WTC11 (cell line): Measurements from ENCODE around the gene TMEM60. TPM values are rescaled to one million over a fixed set of nuclear protein-coding genes. Genes with fewer than 3 reads are reported as not detected.
"Not testable (repeated sequence)": the region's sequence is repeated elsewhere in the genome, so short reads cannot be mapped to it uniquely, and the experiment has no call there.

Experiments used
- ATAC-seq: fragments of 200-7000 bp; cut with Tn5 transposase; 2 replicates; pipeline ENCODE4 v1.10.0; 2021; ENCODE audit warnings: mild to moderate bottlenecking, moderate library complexity
- CTCF ChIA-PET: fragments of 300-600 bp; sonication (Branson Sonifier 250); formaldehyde crosslinking; loops from one replicate; lab custom pipeline; 2021; ENCODE audit warnings: antibody characterized with exemption; lab: Charles Lee
- POLR2A ChIA-PET: fragments of 350-600 bp; sonication (Branson Sonifier 250); formaldehyde crosslinking; loops from one replicate; lab custom pipeline; 2021; ENCODE audit warnings: antibody characterized with exemption; lab: Charles Lee
- DNase-seq: peaks from one replicate; pipeline ENCODE4 v3.0.0; 2021; ENCODE audit warnings: low spot score
- H3K27ac Mint-ChIP-seq: 2 replicates; pipeline ENCODE4 v1.8.0; 2021; ENCODE audit warnings: mixed read lengths
- H3K27me3 Mint-ChIP-seq: 2 replicates; pipeline ENCODE4 v1.8.0; 2021; ENCODE audit warnings: low read depth, mild to moderate bottlenecking, moderate library complexity, mixed read lengths
- H3K36me3 Mint-ChIP-seq: 2 replicates; pipeline ENCODE4 v1.8.0; 2021; ENCODE audit warnings: mixed read lengths
- H3K4me1 Mint-ChIP-seq: 2 replicates; pipeline ENCODE4 v1.8.0; 2022; ENCODE audit warnings: mixed read lengths
- H3K4me3 Mint-ChIP-seq: 2 replicates; pipeline ENCODE4 v1.8.0; 2021; ENCODE audit warnings: mild to moderate bottlenecking, moderate library complexity, mixed read lengths
- H3K9me3 Mint-ChIP-seq: 2 replicates; pipeline ENCODE4 v1.8.0; 2021; ENCODE audit warnings: mixed read lengths
- CBFB ChIP-seq: sonication (generic); formaldehyde crosslinking; IDR thresholded peaks from 2 replicates; pipeline ENCODE4 v1.8.1; 2022; ENCODE audit warnings: mild to moderate bottlenecking, low read depth, missing genetic modification reagents
- EMX1 ChIP-seq: fragments of 250-450 bp; sonication (Bioruptor Pico); IDR thresholded peaks from 2 replicates; pipeline ENCODE4 v1.8.0; 2021; ENCODE audit warnings: mild to moderate bottlenecking
- ETV6 ChIP-seq: sonication (generic); formaldehyde crosslinking; IDR thresholded peaks from 2 replicates; pipeline ENCODE4 v1.8.1; 2022; ENCODE audit warnings: mild to moderate bottlenecking, missing genetic modification reagents
- FOXP1 ChIP-seq: sonication (generic); formaldehyde crosslinking; IDR thresholded peaks from 2 replicates; pipeline ENCODE4 v1.8.0; 2022; ENCODE audit warnings: missing genetic modification reagents, mild to moderate bottlenecking, moderate library complexity, borderline replicate concordance
- HMGXB4 ChIP-seq: sonication (generic); formaldehyde crosslinking; IDR thresholded peaks from 2 replicates; pipeline ENCODE4 v1.8.1; 2023; ENCODE audit warnings: mild to moderate bottlenecking, moderate library complexity, missing genetic modification reagents
- IRF2 ChIP-seq: sonication (generic); formaldehyde crosslinking; IDR thresholded peaks from 2 replicates; pipeline ENCODE4 v1.8.0; 2022; ENCODE audit warnings: low read depth, missing genetic modification reagents, borderline replicate concordance
- MYBL2 ChIP-seq: sonication (generic); formaldehyde crosslinking; IDR thresholded peaks from 2 replicates; pipeline ENCODE4 v1.8.1; 2023; ENCODE audit warnings: mild to moderate bottlenecking, moderate library complexity, missing genetic modification reagents
- TCF7 ChIP-seq: sonication (generic); formaldehyde crosslinking; IDR thresholded peaks from 2 replicates; pipeline ENCODE4 v1.8.0; 2022; ENCODE audit warnings: mild to moderate bottlenecking, low read depth, missing genetic modification reagents, moderate library complexity
- TEAD1 ChIP-seq: sonication (generic); formaldehyde crosslinking; IDR thresholded peaks from 2 replicates; pipeline ENCODE4 v1.8.0; 2022; ENCODE audit warnings: mild to moderate bottlenecking, missing genetic modification reagents
- TP53 ChIP-seq: sonication (generic); formaldehyde crosslinking; IDR thresholded peaks from 2 replicates; pipeline ENCODE4 v1.8.1; 2023; ENCODE audit warnings: mild to moderate bottlenecking, missing genetic modification reagents
- ZNF121 ChIP-seq: sonication (generic); formaldehyde crosslinking; IDR thresholded peaks from 2 replicates; pipeline ENCODE4 v1.8.0; 2023; ENCODE audit warnings: missing genetic modification reagents
- ZNF219 ChIP-seq: sonication (generic); formaldehyde crosslinking; IDR thresholded peaks from 2 replicates; pipeline ENCODE4 v1.8.0; 2023; ENCODE audit warnings: missing genetic modification reagents, mild to moderate bottlenecking, borderline replicate concordance
- ZNF263 ChIP-seq: sonication (generic); formaldehyde crosslinking; IDR thresholded peaks from 2 replicates; pipeline ENCODE4 v1.8.1; 2022; ENCODE audit warnings: low read depth, mild to moderate bottlenecking, moderate library complexity, missing genetic modification reagents
- ZNF396 ChIP-seq: fragments of 250-450 bp; sonication (Bioruptor Pico); IDR thresholded peaks from 2 replicates; pipeline ENCODE4 v1.8.0; 2021; ENCODE audit warnings: mild to moderate bottlenecking, moderate library complexity, borderline replicate concordance
- ZNF423 ChIP-seq: fragments of 250-450 bp; sonication (Bioruptor Pico); IDR thresholded peaks from 2 replicates; pipeline ENCODE4 v2.1.2; 2022; ENCODE audit warnings: mild to moderate bottlenecking, moderate library complexity
- total RNA-seq: library from RNA; stranded (reverse); gene quantifications from 3 replicates; pipeline ENCODE4 v1.2.3, GENCODE V29; 2021
- TF ChIP-seq, protein P1 (sequence below): fragments of 250-450 bp; sonication (Bioruptor Pico); IDR thresholded peaks from 2 replicates; pipeline ENCODE4 v1.8.0; 2021; ENCODE audit warnings: mild to moderate bottlenecking
- TF ChIP-seq, protein P2 (sequence below): fragments of 250-450 bp; sonication (Bioruptor Pico); IDR thresholded peaks from 2 replicates; pipeline ENCODE4 v1.9.0; 2021; ENCODE audit warnings: mild to moderate bottlenecking
- TF ChIP-seq, protein P3 (sequence below): sonication (generic); formaldehyde crosslinking; IDR thresholded peaks from 2 replicates; pipeline ENCODE4 v1.8.1; 2022; ENCODE audit warnings: mild to moderate bottlenecking, moderate library complexity, missing genetic modification reagents
- TF ChIP-seq, protein P4 (sequence below): sonication (generic); formaldehyde crosslinking; IDR thresholded peaks from 2 replicates; pipeline ENCODE4 v1.8.1; 2023; ENCODE audit warnings: mild to moderate bottlenecking, missing genetic modification reagents, moderate library complexity
- TF ChIP-seq, protein P5 (sequence below): sonication (generic); formaldehyde crosslinking; IDR thresholded peaks from 2 replicates; pipeline ENCODE4 v1.8.0; 2023; ENCODE audit warnings: missing genetic modification reagents, mild to moderate bottlenecking, borderline replicate concordance

The TMEM60 gene
- total RNA-seq, 1 experiment from 2014 or later: 21.5 TPM

DNA sequence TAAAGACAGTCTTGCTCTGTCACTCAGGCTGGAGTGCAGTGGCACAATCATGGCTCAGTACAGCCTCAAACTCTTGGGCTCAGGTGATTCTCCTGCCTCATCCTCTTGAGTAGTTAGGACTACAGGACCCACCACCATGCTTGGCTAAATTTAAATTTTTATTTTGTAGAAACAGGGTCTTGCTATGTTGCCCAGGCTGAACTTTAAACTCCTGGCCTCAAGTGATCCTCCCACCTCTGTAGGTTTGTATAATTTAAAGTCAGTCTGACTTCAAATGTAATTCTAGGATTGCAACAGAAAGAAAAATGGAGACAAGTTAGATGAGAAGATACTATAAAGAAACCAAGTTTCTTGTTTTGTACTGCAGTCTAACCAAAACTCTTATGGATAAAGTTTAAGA, 11.5 kb downstream of the TMEM60 start (continued):
- TF ChIP-seq TEAD1 (no peak), ZNF263 (CRISPR knock-in tag) (no peak)

- Mint-ChIP-seq H3K36me3 (peaks cover 2% of the 10 kb centered on the region; the same call in 1 of the 2 replicates), H3K4me3 (no peak overlapping the region), H3K27me3 (no peaks in the 10 kb centered on the region), H3K27ac (no peak overlapping the region), H3K9me3 (no peaks in the 10 kb centered on the region), H3K4me1 (peaks cover 2% of the 10 kb centered on the region)
- ATAC-seq (no peak), DNase-seq (no peak)
- CTCF ChIA-PET: no interaction called here
- no peak for TF ChIP-seq MYBL2 (CRISPR knock-in tag)
- no peak for TF ChIP-seq FOXP1 (CRISPR knock-in tag)
- POLR2A ChIA-PET: no interaction called here
Observed at GRCh38 chr7:77786018-77786417, 12.2 kb downstream of the TMEM60 start.

GRCh38 chr7:77784426-77784825, 13.8 kb downstream of the TMEM60 start:
- H3K27me3 Mint-ChIP-seq, H3K4me3 Mint-ChIP-seq, DNase-seq, H3K4me1 Mint-ChIP-seq, CTCF ChIA-PET, ATAC-seq, H3K9me3 Mint-ChIP-seq, POLR2A ChIA-PET, H3K36me3 Mint-ChIP-seq: not testable (repeated sequence)
- H3K27ac Mint-ChIP-seq: peak overlapping the region; percentile 86

- Mint-ChIP-seq H3K27me3 (no peaks in the 10 kb centered on the region), H3K36me3 (peaks cover 9% of the 10 kb centered on the region), H3K9me3 (no peaks in the 10 kb centered on the region), H3K4me1 (no peaks in the 10 kb centered on the region; the same call in 1 of the 2 replicates), H3K27ac (no peak overlapping the region), H3K4me3 (no peak overlapping the region)
- ChIA-PET CTCF (no interaction called here), POLR2A (interaction anchor here (0.6 kb wide), 1 partner anchor 9 kb away, joined by 5 read pairs; no protein-coding TSS in a partner anchor)
- ATAC-seq (no peak), DNase-seq (no peak)
- TF ChIP-seq CBFB (CRISPR knock-in tag) (no peak), TP53 (CRISPR knock-in tag) (no peak), ZNF219 (CRISPR knock-in tag) (no peak), ETV6 (CRISPR knock-in tag) (no peak), ZNF121 (CRISPR knock-in tag) (no peak), TCF7 (CRISPR knock-in tag) (no peak), IRF2 (CRISPR knock-in tag) (no peak), ZNF423 (CRISPR knock-in tag) (no peak), ZNF396 (no peak), HMGXB4 (CRISPR knock-in tag) (no peak), EMX1 (CRISPR knock-in tag) (no peak)
- TF ChIP-seq, protein P1, sequence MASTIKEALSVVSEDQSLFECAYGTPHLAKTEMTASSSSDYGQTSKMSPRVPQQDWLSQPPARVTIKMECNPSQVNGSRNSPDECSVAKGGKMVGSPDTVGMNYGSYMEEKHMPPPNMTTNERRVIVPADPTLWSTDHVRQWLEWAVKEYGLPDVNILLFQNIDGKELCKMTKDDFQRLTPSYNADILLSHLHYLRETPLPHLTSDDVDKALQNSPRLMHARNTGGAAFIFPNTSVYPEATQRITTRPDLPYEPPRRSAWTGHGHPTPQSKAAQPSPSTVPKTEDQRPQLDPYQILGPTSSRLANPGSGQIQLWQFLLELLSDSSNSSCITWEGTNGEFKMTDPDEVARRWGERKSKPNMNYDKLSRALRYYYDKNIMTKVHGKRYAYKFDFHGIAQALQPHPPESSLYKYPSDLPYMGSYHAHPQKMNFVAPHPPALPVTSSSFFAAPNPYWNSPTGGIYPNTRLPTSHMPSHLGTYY (CRISPR knock-in tag): no peak
- TF ChIP-seq, protein P2, sequence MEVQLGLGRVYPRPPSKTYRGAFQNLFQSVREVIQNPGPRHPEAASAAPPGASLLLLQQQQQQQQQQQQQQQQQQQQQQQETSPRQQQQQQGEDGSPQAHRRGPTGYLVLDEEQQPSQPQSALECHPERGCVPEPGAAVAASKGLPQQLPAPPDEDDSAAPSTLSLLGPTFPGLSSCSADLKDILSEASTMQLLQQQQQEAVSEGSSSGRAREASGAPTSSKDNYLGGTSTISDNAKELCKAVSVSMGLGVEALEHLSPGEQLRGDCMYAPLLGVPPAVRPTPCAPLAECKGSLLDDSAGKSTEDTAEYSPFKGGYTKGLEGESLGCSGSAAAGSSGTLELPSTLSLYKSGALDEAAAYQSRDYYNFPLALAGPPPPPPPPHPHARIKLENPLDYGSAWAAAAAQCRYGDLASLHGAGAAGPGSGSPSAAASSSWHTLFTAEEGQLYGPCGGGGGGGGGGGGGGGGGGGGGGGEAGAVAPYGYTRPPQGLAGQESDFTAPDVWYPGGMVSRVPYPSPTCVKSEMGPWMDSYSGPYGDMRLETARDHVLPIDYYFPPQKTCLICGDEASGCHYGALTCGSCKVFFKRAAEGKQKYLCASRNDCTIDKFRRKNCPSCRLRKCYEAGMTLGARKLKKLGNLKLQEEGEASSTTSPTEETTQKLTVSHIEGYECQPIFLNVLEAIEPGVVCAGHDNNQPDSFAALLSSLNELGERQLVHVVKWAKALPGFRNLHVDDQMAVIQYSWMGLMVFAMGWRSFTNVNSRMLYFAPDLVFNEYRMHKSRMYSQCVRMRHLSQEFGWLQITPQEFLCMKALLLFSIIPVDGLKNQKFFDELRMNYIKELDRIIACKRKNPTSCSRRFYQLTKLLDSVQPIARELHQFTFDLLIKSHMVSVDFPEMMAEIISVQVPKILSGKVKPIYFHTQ (CRISPR knock-in tag): no peak
- TF ChIP-seq, protein P3, sequence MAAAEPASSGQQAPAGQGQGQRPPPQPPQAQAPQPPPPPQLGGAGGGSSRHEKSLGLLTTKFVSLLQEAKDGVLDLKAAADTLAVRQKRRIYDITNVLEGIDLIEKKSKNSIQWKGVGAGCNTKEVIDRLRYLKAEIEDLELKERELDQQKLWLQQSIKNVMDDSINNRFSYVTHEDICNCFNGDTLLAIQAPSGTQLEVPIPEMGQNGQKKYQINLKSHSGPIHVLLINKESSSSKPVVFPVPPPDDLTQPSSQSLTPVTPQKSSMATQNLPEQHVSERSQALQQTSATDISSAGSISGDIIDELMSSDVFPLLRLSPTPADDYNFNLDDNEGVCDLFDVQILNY (CRISPR knock-in tag): no peak
- TF ChIP-seq, protein P4, sequence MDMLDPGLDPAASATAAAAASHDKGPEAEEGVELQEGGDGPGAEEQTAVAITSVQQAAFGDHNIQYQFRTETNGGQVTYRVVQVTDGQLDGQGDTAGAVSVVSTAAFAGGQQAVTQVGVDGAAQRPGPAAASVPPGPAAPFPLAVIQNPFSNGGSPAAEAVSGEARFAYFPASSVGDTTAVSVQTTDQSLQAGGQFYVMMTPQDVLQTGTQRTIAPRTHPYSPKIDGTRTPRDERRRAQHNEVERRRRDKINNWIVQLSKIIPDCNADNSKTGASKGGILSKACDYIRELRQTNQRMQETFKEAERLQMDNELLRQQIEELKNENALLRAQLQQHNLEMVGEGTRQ (CRISPR knock-in tag): no peak
- TF ChIP-seq, protein P5, sequence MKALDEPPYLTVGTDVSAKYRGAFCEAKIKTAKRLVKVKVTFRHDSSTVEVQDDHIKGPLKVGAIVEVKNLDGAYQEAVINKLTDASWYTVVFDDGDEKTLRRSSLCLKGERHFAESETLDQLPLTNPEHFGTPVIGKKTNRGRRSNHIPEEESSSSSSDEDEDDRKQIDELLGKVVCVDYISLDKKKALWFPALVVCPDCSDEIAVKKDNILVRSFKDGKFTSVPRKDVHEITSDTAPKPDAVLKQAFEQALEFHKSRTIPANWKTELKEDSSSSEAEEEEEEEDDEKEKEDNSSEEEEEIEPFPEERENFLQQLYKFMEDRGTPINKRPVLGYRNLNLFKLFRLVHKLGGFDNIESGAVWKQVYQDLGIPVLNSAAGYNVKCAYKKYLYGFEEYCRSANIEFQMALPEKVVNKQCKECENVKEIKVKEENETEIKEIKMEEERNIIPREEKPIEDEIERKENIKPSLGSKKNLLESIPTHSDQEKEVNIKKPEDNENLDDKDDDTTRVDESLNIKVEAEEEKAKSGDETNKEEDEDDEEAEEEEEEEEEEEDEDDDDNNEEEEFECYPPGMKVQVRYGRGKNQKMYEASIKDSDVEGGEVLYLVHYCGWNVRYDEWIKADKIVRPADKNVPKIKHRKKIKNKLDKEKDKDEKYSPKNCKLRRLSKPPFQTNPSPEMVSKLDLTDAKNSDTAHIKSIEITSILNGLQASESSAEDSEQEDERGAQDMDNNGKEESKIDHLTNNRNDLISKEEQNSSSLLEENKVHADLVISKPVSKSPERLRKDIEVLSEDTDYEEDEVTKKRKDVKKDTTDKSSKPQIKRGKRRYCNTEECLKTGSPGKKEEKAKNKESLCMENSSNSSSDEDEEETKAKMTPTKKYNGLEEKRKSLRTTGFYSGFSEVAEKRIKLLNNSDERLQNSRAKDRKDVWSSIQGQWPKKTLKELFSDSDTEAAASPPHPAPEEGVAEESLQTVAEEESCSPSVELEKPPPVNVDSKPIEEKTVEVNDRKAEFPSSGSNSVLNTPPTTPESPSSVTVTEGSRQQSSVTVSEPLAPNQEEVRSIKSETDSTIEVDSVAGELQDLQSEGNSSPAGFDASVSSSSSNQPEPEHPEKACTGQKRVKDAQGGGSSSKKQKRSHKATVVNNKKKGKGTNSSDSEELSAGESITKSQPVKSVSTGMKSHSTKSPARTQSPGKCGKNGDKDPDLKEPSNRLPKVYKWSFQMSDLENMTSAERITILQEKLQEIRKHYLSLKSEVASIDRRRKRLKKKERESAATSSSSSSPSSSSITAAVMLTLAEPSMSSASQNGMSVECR (CRISPR knock-in tag): no peak
Observed at GRCh38 chr7:77783545-77783944, 14.7 kb downstream of the TMEM60 start.
